HG03520 (cell line): ENCODE data around the gene TIMP3.
"Not testable (repeated sequence)": the region's sequence is repeated elsewhere in the genome, so short reads cannot be mapped to it uniquely, and the experiment has no call there.

Source experiments
- ATAC-seq: cut with Tn5 transposase; IDR thresholded peaks from one replicate; pipeline ENCODE4 v1.9.1; 2021; ENCODE audit warnings: mild to moderate bottlenecking, moderate library complexity; ENCODE audit not compliant: unreplicated experiment

The TIMP3 gene

DNA sequence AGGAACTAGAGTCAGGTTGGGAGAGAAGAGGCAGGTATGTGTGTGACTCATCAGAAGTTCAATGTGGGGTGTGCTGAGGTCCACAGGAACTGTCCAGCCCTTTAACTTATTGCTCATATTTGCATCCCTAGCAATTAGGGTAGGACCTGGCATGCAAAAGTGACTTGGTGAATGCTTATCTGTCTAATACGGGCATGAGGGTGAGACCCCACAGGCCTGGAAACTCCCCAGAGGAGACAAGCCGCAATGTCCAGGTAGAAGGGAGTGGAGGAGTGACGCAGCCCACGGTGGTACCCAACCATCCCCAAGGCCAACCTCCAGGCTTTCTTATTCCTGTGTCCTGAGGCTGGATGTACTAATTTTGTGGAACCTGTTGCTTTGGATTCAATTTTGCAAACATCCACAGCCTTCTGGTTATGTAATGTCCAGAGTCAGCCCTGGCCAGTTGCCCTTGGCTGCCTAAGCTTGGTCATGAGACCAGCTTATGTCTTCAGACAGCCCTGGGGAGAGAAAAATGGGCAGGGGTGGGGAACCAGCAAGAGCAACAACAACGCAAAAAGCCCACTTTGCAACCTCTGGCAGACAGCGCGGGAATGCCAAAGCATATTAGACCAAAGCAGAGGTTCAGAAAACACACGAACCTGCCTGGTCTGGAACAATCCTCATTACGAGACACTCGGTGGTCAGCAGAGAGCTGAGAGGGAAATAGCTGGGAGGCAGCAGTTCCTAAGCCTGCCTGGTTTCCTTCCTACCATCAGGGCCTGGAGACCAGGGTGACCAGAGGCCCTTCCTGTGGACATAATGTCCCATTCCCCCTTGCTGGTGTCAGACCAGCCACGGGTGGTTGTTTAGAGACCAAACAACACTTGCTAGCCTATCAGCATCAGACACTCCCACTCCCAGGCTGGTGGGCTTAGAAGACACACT is 49.3 kb downstream of the TIMP3 start:
- ATAC-seq, result no peak

DNA sequence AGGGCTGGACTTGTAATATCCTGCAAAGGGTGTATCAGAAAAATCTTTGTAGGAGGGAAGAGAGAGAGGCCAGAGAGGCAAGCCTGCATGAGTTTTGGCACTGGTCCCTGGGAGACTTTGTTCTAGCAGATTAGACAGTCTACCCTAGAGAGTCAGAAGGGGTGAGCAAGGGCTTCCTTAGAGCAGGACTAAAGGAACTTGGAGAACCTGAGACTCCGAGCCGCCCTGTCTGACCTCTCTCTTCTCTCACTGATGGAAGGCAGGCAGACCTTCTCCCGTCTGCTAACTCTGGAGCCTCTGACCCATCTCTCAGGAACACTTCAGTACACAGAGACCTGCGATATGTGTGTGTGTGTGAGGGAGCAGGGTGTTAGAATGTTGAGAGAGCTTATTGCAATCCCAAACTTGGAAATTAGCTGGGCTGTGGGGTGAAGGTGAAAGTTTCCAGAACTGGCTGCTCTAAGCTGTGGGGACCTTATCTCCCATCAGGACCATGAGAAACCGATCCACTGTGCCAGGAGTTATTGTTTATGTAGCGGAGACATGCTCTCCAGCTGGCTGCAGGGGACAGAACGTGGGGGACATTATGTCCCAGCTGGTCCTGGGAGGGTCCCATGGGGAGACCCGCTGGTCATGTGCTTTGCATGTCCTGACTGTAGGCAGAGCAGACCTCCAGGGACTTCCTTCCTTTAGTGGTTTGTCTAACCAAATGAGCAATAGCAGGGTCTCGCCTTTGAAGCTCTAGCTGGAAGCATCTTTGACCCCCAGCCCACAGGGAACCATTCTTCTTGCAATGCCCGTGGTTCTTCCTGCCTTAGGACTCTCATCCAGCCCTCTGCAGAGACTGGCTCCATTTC is 51.1 kb downstream of the TIMP3 start:
- ATAC-seq, result no peak

DNA sequence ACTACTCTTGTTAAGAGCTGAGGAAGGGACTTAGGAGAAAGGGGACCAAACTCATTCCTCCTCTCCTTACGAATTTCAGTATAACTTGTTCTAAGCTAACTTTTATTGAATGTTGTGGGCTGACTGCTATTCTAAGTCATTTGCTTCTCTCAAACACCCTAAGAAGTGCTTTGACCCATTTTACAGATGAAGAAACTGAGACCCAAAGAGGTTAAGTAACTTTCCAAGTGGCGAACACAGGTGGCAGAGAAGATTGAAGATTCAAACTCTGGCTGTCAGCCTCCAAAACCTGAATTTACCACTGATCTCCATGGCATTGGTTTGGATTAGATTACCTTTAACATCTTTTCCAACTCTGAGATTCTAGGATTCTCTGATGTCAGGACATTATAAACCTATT is 52.2 kb downstream of the TIMP3 start:
- ATAC-seq, result no peak

DNA sequence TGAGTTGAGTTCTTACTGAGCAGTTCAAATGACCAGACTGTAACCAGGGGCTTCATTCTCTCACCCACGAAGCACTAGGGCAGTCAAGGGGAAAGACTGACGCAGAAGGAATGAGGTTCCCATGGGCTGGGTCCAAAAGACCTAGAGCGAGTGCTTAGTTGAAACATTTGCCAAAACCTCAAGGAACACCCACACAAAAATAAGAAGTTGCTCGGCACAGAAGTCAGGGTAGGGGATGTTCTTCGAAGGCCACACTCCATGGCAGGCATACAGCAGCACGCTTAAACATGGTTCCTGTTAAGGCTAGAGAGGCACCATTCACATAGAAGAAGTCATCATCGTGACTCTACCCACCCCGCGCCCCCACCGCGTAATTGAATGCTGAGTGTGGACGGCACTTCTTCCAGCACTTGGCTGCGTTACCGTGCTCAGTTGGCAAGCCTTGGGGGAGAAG is 52.9 kb downstream of the TIMP3 start:
- ATAC-seq, result no peak

DNA sequence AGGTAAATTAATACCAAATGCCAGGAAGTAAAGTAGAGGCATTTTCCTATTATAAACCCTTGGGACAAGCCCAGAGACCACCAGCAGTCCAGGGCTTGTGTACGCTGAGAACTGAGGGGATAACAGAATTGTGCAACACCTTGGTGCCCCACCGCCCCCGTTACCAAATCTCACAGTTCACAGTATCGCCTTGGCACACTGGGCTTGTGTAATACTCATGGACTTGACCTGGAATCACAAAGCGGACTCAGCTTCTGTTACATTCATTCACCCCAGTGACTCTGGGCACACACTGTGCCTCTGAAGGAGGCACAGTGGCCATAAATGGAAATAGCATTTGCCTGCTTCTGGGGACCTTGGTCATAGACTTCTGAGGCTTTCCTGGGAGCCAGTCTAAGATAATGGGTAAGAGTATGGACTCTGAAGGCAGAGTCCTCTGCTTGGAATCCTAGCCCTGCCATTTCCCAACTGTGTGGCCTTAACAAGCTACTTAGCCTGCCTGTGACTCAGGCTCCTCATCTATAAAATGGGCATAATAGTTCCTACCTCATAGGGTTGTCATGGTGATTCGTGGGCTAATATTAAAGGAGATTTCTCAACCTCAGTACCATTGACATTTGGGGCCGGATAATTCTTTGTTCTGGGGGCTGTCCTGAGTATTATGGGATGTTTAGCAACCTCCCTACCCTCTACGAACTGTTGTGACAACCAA is 53.7 kb downstream of the TIMP3 start:
- ATAC-seq, result no peak

DNA sequence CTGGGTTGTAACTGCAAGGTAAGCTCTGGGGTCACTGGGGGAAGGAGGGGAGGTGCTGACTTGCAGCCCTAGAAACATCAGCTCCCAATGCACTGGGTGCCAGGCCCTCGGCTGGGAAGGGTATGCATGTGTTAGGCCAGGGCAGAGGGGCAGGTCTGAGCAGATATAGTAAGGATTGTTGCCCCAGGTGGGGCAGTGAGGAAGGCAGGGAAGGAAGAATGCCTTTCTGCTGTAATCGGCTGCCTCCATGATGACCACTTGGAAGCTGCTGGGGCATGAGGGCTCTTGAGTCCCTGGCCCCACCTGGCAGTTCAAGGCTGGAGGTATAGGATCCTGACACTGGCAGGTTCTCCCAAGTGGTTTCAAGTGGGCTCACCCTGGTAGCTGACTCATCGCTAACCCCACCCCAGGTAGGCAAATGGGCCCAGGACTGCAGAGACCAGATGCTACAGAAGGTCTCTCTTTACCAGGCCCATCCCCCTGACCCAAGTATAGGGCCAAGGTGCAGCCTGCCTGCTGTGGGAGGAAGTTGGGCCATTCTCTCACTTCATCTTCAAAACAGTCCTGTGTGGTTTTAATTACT is 56.7 kb downstream of the TIMP3 start:
- ATAC-seq, result no peak

DNA sequence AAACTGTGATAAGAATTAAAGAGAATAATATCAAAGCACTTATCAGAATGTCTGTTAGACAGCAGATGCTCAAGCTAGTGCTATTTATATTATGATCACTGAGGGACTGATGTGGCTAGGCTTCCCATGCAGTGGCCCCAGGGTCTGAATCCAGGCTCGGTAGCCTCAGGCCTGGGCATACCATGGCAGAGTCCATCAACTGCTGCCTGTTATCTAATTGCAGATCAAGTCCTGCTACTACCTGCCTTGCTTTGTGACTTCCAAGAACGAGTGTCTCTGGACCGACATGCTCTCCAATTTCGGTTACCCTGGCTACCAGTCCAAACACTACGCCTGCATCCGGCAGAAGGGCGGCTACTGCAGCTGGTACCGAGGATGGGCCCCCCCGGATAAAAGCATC is 57.5 kb downstream of the TIMP3 start:
- no peak for ATAC-seq

DNA sequence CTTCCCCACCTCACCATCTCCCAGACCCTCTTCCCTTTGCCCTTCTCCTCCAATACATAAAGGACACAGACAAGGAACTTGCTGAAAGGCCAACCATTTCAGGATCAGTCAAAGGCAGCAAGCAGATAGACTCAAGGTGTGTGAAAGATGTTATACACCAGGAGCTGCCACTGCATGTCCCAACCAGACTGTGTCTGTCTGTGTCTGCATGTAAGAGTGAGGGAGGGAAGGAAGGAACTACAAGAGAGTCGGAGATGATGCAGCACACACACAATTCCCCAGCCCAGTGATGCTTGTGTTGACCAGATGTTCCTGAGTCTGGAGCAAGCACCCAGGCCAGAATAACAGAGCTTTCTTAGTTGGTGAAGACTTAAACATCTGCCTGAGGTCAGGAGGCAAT is 58.2 kb downstream of the TIMP3 start:
- no peak for ATAC-seq

DNA sequence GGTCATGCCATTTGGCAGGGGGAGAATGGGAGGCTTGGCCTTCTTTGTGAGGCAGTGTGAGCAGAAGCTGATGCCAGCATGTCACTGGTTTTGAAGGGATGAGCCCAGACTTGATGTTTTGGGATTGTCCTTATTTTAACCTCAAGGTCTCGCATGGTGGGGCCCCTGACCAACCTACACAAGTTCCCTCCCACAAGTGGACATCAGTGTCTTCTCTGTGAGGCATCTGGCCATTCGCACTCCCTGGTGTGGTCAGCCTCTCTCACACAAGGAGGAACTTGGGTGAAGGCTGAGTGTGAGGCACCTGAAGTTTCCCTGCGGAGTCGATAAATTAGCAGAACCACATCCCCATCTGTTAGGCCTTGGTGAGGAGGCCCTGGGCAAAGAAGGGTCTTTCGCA is 59.8 kb downstream of the TIMP3 start:
- no peak for ATAC-seq

DNA sequence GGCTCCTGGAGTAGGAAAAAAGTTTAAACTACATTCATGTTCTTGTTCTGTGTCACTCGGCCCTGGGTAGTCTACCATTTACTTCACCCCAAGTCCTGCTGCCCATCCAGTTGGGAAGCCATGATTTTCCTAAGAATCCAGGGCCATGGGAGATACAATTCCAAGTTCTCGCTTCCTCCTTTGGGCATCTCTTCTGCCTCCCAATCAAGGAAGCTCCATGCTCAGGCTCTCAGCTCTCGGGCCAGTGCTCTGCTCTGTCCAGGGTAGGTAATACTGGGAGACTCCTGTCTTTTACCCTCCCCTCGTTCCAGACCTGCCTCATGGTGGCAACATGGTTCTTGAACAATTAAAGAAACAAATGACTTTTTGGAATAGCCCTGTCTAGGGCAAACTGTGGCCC is 60.6 kb downstream of the TIMP3 start:
- ATAC-seq, result no peak

DNA sequence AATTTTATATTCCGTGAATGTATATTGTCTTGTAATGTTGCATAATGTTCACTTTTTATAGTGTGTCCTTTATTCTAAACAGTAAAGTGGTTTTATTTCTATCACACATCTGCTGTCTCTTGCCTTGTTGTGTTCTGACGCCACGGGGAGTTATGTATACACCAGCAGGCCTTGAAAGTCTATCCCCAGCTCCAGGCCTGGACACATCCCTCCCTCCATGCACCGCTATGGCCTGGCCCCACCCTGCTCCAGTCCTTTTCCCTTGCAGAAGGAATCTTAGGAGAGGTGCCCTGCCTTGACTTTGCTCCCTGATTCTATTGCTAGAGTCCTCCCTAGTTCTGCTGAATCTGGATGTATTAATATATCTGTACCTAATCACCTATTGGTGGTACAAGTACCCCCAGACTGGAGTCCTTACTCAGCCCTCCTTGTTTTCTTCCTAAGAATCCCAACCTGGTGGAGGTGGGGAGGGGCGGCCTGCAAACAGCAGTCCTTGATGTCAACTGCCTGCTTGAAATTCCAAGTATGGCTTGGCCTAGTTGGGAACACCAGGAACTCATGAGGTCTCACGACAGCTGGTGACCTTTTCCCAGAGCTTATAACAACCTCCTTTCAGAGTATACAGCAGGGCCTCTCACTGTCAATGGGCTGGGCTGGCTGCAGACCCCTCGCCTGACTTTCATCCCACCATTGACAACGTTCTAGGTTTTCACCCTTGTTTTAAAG is 61.6 kb downstream of the TIMP3 start:
- no peak for ATAC-seq

DNA sequence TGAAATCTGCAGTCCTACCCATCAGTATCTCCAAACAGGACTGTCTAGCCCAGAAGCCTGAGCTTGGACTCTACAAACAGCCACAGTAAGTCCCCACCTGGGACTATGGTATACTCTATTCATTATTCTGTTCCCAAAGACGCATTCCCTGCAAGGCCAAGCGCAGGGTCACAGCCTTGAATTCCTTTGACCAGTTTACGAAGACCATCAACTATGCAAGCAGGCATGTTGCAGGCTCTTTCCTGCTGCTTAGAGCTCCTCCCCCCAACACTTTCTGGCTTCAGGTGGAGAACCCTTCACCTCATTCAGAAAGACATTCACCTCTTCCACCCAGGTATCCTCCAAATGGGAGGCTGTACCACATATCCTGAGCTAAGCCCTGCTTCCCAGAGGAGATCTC is 62.5 kb downstream of the TIMP3 start:
- no peak for ATAC-seq

DNA sequence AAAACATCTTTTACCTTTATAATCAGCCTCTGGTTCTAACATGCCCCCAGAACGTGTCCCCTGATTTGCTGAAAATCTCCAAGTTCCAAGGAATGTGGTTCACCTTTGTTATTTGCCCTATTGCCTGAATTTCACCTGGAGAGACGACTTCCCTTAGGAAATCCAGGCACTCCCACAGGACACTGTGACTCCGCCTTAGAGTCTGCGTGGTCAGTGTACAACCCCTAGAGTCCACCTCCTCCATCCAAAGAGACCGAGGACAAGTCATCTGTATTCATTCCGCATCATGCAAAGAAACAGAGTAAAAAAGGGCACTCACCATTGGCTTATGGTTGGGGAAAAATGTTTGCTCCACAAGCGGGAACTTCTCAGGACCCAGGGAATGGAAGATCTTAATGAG is 63.1 kb downstream of the TIMP3 start:
- ATAC-seq, result no peak

DNA sequence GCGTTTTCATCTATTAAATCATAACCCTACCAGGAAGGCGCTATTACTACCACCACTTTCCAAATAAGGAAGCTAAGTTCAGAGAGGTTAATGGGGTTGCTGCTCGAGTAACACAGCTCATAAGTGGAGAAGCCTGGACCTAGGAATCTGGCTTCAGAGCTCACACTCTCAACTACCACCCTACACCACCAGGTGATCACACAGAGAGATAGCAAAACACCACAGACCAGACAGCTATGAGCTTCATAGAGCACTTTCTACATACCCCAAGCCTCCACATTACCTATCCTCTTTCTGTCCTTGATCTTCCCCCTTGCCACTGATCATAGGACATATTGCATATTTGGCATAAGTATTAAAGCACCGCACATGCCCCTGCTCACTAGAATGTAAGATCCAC is 65.4 kb downstream of the TIMP3 start:
- no peak for ATAC-seq

DNA sequence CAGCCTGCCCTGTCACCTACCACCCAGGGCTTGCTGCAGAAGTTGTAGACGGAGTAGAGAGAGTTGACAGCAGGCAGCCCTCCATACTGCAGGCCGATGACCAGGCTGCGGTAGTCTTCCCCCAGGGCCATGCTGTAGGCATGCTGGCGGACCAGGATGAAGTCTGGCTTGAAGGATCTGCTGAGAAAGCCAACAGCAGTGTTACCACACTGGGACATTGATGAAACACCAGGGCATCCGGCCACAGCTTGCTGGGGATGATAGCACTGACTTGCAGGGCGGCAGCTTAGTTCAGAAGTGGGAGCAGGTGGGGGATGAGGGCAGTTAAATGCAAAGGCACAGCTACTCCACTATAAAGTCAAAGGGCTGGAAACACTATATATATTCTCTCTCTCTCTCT is 67.4 kb downstream of the TIMP3 start:
- no peak for ATAC-seq

DNA sequence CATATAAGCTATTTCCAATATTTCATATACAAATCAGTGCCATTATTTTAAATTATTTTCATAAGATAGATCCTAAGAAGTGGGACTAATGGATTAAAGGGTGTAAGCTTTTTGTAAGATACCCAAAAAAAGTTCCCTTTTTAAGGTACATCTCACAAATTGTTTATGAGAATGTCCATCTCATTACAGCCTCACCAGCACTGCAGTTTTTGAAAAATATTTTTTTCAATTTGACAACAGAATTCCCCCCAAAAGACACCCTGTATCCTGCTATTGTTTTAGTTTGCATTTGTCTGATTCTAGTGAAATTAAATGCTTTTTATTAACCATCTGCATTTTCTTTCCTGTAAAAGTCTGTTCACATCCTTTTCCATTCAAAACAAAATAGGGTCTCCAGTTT is 69.0 kb downstream of the TIMP3 start:
- no peak for ATAC-seq

DNA sequence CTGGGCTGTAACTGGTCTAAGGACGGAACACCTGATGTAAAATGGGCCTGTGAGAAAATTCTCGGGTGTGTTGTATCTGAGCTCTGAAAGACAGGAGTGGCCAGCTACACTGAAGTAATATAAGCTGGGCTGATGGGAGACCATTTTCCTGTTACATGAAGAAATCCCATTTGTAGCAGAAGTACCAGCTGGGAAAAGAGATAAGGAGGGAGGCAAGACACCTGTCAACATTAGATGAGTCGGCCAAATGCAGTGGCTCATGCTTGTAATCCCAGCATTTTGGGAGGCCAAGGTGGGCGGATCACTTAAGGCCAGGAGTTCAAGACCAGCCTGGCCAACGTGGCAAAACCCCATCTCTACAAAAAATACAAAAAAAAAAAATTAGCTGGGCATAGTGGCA is 72.1 kb downstream of the TIMP3 start:
- not testable (repeated sequence) for ATAC-seq

DNA sequence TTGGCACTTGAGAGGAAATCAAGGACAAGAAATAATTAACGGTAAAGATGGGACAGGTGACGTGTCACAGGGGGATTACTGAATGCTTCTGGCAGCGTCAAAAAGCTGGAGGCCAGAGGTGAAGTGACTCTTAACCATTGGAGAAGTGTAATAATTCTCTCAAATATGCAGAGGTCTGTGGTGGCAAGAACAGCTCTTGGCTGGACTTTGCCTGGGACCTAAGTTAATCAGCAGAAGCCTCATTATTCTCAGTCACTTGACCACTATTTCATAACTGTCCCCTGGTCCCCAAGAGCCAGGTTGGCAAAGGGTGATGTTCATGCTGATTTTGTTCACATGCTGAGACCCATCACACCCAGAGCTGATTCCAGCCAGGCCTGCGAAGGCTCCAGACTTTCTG is 72.9 kb downstream of the TIMP3 start:
- ATAC-seq, result no peak

DNA sequence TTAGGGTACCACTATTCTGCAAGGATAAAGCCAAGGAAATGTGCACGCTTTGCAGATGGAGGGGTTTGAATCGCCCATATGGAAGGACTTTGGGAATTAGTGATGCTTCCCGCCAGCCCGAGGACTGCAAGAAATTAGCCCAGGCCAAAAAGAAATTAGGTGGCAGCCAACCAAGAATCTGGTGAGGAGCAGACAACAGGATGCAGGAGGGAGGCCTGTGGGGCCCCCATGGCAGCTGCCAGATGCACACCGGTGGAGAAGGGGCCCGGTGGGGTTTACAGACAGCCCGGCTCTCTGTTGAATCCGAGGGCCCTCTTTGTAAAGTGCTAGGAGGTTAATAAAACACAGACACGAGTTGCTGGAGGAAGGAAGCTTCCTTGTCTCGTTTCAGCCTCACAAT is 73.5 kb downstream of the TIMP3 start:
- ATAC-seq, result no peak

DNA sequence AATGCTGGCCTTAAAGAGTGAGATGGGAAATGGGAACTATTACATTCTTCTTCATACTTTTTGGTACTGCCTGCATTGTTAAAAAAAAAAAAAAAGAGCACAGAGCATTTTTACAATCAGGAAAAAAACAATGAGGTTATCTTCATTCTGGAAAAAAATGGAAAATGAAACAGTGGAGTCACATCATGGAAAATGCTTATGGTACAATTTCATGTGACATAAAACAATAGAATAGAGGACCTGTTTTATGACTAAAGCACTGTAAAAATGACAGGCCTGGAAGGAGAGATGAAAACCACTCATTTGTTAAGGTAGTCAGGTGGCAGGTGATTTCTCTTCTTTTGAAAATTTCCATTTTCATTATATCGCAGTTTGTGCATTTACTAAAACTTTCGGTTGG is 75.0 kb downstream of the TIMP3 start:
- ATAC-seq, result no peak
